ENCODE results near the gene ASB3.

The ASB3 gene

GRCh38 chr2:53701221-53701620 is 85.5 kb downstream of the ASB3 start:
- no peak overlapping the region for H3K4me3 ChIP-seq (replicated peaks in 1 of 2; ENCODE audit: low read depth in 2 of 2, low read length in 2 of 2)
- TF ChIP-seq CTCF (IDR thresholded peaks at IDR 0.05; ENCODE audit: low read depth, low read length) = no peak
- DNase-seq (ENCODE audit: low read depth in 2 of 2) = no peak

DNA sequence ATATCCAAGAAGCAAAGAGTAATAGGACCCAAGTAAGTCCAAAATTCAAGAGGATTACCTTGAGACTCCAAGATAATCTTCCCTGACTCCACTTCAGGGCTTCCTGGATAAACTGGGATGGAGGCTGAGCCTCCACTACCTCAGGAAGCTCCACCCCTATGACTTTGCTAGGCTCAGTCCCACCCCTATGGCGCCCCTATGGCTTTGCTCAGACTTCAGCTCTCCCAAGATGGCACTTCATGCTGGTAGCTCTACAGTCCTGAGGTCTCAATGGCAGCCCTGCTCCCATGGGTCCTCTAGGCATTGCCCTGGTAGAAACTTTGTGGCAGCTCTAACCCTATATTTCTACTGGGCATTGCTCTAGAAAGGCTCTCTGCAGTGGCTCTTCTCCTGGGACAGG is 89.1 kb downstream of the ASB3 start:
- H3K4me3 ChIP-seq (replicated peaks in 1 of 2; ENCODE audit: low read depth in 2 of 2, low read length in 2 of 2) = no peak overlapping the region
- no peak for DNase-seq (ENCODE audit: low read depth in 2 of 2)
- TF ChIP-seq CTCF (IDR thresholded peaks at IDR 0.05; ENCODE audit: low read depth, low read length) = no peak

DNA sequence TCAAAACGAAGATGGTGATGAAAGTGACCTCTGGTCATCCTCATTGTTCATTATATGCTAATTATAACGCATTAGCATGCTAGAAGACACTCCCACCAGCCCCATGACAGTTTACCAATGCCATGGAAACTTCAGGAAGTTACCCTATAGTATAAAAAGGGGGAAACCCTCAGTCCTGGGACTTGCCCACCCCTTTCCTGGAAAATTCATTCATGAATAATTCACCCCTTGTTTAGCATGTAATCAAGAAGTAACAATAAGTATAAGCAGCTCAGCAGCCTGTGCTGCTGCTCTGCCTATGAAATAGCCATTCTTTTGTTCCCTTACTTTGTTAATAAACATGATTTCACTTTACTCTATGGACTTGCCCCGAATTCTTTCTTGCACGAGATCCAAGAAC is 89.7 kb downstream of the ASB3 start:
- H3K4me3 ChIP-seq (replicated peaks in 1 of 2; ENCODE audit: low read depth in 2 of 2, low read length in 2 of 2) = no peak overlapping the region
- DNase-seq (ENCODE audit: low read depth in 2 of 2) = no peak
- no peak for TF ChIP-seq CTCF (IDR thresholded peaks at IDR 0.05; ENCODE audit: low read depth, low read length)

GRCh38 chr2:53695575-53695974 is 91.2 kb downstream of the ASB3 start:
- TF ChIP-seq CTCF (IDR thresholded peaks at IDR 0.05; ENCODE audit: low read depth, low read length) = no peak
- no peak overlapping the region for H3K4me3 ChIP-seq (replicated peaks in 1 of 2; ENCODE audit: low read depth in 2 of 2, low read length in 2 of 2)
- no peak for DNase-seq (ENCODE audit: low read depth in 2 of 2)

GRCh38 chr2:53694096-53694771 is 92.5 kb downstream of the ASB3 start:
- no peak overlapping the region for H3K4me3 ChIP-seq (replicated peaks in 1 of 2; ENCODE audit: low read depth in 2 of 2, low read length in 2 of 2)
- DNase-seq (ENCODE audit: low read depth in 2 of 2) = no peak
- TF ChIP-seq CTCF (IDR thresholded peaks at IDR 0.05; ENCODE audit: low read depth, low read length) = no peak

DNA sequence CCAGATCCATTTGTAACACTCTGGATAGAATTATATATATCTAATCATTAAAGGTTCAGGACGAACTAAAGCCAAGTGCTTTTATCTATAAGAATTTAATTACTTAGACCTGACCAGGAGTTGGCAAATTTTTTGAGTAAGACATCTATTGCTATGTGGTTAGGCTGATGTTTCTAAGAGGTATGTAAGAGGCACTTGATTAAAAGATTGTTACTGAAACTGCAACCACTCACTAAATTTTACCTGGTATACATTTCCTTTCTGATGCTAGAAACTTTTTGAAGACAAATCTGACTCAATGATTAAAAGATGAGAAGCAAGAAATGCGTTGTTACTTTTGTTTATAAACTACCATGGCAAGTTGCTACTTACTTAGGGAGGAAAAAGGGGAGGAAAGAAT is 95.9 kb downstream of the ASB3 start:
- no peak for TF ChIP-seq CTCF (IDR thresholded peaks at IDR 0.05; ENCODE audit: low read depth, low read length)
- no peak for DNase-seq (ENCODE audit: low read depth in 2 of 2)
- no peak overlapping the region for H3K4me3 ChIP-seq (replicated peaks in 1 of 2; ENCODE audit: low read depth in 2 of 2, low read length in 2 of 2)

All from cardiac fibroblast (primary cell).